GM12873 (cell line): ENCODE measurements around the gene LRP11.

ENCODE experiments used
- TF ChIP-seq, protein P1 (sequence below): IDR thresholded peaks from 2 replicates; pipeline ENCODE4 v1.5.1; 2012; ENCODE audit warnings: low read depth, mild to moderate bottlenecking, moderate library complexity, low read length, control low read depth; ENCODE audit not compliant: insufficient read depth; ENCODE audit errors: missing control alignments

The LRP11 gene

DNA sequence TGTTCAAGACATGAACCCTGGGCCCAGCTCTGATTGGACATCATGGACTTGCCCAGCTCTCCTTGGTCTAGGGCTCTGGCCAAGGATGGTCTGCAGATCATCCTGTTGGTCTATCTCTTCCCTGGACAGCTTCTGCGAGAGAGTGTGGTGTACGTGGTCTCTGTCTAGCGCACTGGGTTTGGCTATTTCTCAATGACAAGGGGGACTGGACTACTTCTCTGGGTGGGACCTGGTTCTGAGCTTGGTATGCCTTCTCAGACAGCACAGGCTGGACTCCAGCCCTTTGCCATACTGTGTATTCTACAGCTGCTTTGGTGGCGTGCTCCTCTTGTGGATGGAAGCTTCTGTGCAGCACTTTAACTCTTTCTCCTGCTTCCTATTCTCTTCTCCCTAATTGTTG, 42.2 kb upstream of the LRP11 start:
- TF ChIP-seq, protein P1, sequence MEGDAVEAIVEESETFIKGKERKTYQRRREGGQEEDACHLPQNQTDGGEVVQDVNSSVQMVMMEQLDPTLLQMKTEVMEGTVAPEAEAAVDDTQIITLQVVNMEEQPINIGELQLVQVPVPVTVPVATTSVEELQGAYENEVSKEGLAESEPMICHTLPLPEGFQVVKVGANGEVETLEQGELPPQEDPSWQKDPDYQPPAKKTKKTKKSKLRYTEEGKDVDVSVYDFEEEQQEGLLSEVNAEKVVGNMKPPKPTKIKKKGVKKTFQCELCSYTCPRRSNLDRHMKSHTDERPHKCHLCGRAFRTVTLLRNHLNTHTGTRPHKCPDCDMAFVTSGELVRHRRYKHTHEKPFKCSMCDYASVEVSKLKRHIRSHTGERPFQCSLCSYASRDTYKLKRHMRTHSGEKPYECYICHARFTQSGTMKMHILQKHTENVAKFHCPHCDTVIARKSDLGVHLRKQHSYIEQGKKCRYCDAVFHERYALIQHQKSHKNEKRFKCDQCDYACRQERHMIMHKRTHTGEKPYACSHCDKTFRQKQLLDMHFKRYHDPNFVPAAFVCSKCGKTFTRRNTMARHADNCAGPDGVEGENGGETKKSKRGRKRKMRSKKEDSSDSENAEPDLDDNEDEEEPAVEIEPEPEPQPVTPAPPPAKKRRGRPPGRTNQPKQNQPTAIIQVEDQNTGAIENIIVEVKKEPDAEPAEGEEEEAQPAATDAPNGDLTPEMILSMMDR, result no peak

DNA sequence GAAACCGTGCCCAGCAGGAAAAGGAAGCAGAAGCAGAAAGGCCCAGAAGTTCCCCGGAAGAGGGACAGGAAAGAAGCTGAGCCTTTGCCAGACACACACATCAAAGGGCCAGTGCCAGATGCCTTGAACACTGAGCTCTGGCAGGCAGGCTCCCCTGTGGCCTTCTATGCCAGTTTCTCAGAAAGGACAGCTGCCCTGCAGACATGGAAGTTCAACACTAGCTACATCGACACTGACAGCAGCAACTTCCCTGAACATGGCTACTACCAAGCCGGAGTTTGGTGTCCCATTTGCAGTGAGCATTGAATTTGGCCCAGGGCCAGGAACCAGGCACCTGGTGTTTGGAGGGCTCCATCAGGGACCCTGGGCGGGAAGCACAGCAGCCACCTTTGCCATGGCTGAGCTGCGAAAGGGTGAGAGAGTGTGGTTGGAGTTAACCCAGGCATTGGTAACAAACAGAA, 41.8 kb upstream of the LRP11 start:
- TF ChIP-seq, protein P1, result no peak

DNA sequence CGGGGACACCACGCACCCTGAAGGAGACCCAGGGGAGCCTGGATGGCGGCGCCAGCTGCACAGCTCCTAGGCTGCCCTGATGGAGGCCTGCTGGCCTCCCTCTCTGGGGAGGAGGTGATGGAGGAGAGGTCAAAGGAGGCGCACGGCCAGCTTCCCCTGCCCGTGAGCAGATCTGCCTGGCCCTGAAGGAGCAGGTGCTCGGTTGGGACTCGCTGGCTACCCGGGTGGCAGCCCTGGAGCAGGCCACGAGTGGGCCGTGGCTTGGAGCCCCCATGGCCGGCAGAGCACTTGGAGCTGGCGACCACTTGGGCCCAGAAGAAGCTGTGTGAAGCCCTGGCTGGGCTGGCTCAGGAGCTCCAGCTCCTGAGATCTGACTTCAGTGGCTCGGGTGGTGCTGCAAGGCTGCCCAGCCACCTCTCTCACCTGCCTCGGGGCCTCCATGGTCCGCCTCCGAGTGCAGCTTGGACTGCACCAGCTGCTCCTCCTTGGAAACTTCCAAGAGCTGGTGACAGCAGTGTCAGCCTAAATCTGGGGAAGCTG, 41.3 kb upstream of the LRP11 start:
- TF ChIP-seq, protein P1, result no peak

DNA sequence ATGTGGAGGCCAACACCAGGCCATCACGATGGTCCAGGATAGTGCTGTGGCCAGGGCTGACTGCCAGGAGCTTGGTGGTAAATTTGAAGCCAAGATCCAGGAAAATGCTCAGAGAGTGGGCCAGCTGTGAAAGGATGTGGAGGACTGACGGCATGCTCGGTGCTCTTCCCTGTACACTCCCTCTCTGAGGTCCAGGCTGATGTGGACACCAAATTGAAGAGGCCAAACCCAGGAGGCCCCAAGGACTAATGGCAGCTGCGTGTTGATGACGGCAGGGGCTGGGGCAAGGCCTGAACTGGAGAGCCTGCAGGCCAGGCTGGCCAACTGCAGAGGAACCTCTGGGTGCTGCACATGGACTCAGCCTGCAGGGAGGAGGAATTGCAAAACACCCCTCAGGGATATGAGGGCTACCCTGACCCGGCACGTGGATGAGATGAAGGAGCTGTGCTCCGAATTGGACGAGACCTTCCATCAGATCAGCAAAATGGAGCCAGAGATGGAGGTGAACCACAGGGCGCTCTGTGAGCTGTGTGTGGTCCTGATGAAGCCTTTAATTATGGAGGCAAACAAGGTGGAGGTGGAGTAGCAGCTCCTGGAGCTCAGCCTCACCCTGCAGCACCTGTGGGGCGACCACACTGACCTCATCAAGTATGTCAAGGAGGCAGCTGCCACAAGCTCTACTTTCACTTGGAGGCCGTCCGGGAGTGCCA, 40.7 kb upstream of the LRP11 start:
- TF ChIP-seq, protein P1, result no peak

DNA sequence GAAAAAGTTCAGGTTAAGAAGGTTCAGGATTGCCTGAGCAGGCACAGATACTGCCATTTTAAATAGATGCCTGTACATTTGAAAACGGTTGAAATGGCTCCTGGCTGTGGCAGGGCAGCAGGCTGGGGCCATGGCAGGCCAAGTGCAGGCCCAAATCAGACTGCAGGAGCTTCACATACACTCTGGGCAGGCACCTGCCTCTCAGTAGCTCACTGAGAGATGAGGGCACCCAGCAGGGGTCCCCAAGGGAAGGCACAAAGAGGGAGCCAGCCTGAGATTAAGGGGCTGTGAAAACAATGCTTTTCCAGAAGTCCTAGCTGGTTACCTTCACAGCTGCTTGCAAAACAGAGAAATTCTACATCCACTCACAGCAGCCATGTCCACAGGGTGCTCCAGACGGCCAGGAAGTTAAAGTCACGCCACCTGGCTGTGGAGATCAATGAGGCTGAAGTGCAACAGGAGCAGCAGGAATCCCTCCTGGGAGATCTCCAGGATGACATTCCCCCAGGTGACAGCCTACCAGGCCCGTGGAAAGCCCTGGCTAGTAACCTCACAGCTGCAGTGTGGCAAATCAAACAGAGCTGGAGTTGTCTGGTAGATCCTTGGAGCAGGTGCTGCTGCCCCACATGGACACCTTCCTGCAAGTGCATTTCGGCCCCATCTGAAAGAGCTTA, 39.9 kb upstream of the LRP11 start:
- TF ChIP-seq, protein P1, result peak; percentile 4

DNA sequence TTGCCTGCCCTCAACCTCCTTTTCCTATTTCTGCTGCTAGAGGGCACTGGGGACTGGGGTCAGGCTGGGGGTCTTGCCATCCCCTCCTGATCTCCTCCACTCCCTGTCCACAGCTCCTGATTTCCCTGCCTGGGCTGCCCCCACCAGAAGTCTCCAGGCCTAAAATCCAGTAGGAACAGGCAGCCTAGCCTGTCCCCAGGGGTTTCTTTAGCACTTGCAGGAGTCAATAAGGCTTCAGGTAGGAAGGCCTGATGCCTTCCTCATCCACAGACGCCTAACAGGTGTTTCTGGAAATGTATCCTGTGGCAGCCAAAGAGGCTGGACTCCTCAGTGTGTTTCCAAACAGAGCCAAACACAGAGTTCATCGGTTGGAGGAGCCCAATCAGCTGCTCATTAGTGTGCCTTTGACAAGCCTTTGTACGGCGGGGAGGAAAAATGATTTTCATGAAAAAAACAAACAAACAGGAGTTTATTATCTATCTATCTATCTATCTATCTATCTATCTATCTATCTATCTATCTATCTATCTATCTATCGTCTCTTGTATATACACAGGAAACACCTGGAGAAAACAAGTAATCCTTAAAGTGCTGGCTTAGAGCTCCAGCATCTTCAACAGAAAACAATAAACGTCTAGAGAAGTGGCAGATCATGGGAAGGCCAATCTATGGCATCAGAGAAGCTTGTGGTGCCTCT, 37.4 kb upstream of the LRP11 start:
- TF ChIP-seq, protein P1, result no peak
